ENCODE results near the gene ZBTB8A. TPM values are rescaled to one million over a fixed set of nuclear protein-coding genes. Genes with fewer than 3 reads are reported as not detected.
"Not testable (repeated sequence)": the region's sequence is repeated elsewhere in the genome, so short reads cannot be mapped to it uniquely, and the experiment has no call there.

Gene ZBTB8A
- total RNA-seq, 6 experiments from 2014 or later, result 4.4 to 6.8 (median 5.6) TPM

DNA sequence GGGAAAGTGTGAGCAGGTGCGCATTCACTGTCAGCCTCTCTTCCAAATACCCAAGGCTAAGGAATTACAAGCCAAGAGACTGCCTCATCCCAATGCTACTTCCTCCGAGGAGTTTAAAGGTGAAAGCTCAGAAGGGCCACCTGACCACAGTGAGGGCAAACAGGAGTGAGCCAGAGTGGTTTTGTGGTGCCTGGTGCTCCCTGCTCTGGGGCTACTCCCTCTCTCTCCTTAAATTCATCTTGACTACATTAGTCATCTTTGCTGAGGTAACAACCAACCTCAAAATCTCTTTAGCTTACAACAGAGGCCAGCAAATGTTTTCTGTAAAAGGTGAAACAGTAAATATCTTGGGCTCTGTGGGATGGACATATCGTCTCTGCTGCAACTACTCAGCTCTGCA is 14.2 kb upstream of the ZBTB8A start:
- Mint-ChIP-seq H3K9me3 (no peaks in the 10 kb centered on the region), H3K27me3 (ENCODE audit: insufficient read depth) (peaks cover 11% of the 10 kb centered on the region), H3K36me3 (ENCODE audit: low read depth) (no peaks in the 10 kb centered on the region), H3K4me1 (ENCODE audit: low read depth) (peaks cover 5% of the 10 kb centered on the region), H3K27ac (no peak overlapping the region), H3K4me3 (no peak overlapping the region)
- TF ChIP-seq, protein P1, sequence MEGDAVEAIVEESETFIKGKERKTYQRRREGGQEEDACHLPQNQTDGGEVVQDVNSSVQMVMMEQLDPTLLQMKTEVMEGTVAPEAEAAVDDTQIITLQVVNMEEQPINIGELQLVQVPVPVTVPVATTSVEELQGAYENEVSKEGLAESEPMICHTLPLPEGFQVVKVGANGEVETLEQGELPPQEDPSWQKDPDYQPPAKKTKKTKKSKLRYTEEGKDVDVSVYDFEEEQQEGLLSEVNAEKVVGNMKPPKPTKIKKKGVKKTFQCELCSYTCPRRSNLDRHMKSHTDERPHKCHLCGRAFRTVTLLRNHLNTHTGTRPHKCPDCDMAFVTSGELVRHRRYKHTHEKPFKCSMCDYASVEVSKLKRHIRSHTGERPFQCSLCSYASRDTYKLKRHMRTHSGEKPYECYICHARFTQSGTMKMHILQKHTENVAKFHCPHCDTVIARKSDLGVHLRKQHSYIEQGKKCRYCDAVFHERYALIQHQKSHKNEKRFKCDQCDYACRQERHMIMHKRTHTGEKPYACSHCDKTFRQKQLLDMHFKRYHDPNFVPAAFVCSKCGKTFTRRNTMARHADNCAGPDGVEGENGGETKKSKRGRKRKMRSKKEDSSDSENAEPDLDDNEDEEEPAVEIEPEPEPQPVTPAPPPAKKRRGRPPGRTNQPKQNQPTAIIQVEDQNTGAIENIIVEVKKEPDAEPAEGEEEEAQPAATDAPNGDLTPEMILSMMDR (IDR thresholded peaks at IDR 0.05), result no peak
- DNase-seq, result no peak

DNA sequence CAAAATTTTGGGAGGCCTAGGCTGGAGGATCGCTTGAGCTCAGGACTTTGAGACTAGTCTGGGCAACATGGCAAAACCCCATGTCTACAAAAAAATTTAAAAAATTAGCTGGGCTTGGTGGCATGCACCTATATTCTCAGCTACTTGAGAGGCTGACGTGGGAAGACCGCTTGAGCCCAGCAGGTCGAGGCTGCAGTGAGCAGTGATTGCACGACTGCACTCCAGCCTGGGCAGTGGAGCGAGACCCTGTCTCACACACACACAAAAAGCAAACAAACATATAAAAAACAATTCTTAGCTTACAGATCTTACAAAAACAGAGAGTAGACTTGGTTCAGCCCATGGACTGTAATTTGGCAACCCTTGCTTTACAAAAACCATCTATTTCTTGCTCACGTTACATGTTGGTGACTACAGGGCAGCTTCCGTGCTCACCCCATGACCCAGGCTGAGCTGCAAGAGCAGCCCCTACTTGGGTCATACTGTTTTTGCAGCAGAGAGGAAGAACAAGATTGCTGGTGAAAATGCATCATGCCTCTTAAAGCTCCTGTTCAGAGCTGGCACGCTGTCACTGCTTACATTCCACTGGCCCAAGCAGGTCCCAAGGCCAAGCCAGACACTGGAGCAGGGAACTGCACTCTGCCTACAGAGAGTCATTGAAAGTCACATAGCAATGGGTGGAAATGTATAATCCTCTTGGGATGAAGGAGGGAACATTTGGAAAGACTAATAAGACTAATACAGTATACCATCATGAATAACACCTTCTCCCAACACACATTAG is 13.4 kb upstream of the ZBTB8A start:
- Mint-ChIP-seq H3K27ac (no peak overlapping the region), H3K27me3 (ENCODE audit: insufficient read depth) (peaks cover 11% of the 10 kb centered on the region), H3K4me1 (ENCODE audit: low read depth) (no peaks in the 10 kb centered on the region), H3K9me3 (no peaks in the 10 kb centered on the region), H3K4me3 (no peak overlapping the region), H3K36me3 (ENCODE audit: low read depth) (no peaks in the 10 kb centered on the region)
- DNase-seq, result no peak
- TF ChIP-seq, protein P1 (IDR thresholded peaks at IDR 0.05), result no peak

DNA sequence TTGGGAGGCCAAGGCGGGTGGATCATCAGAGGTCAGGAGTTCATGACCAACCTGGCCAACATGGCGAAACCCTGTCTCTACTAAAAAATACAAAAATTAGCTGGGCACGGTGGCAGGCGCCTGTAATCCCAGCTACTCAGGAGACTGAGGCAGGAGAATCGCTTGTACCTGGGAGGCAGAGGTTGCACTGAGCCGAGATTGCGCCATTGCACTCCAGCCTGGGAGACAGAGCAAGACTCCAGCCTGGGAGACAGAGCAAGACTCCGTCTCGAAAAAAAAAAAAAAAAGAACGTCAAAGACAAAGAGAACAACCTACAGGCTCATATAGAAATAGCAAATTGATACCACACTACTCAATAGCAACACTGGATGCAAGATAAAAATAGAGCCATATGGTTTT is 10.7 kb upstream of the ZBTB8A start:
- H3K36me3 Mint-ChIP-seq (ENCODE audit: low read depth); H3K4me3 Mint-ChIP-seq; DNase-seq; H3K4me1 Mint-ChIP-seq (ENCODE audit: low read depth); H3K27ac Mint-ChIP-seq; H3K27me3 Mint-ChIP-seq (ENCODE audit: insufficient read depth): not testable (repeated sequence)
- peaks cover 12% of the 10 kb centered on the region; the same call in 1 of the 2 replicates for H3K9me3 Mint-ChIP-seq

DNA sequence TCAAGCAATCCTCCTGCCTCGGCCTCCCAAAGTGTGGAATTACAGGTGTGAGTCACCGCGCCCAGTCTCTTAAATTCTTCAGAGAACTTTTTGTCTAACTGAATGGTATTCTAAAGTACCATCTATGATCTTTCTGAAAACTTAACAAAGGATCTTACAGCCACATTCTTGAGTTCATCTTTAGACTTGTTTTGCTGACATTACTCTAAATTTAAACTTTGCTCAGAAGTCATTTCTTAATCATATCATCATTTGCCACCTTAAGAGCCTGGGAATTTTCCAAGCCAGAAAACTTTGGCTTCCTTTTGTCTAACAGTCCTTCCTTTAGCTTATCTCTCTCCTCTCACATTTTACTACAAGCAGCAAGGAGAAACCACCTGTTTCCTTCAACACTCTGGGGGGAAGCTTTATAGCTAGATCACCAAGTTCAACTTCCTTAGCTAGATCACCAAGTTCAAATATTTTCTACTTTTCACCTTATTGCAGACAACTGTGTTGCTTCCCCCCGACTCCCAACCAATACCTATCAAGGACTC is 5.4 kb upstream of the ZBTB8A start:
- no peak overlapping the region for H3K27ac Mint-ChIP-seq

DNA sequence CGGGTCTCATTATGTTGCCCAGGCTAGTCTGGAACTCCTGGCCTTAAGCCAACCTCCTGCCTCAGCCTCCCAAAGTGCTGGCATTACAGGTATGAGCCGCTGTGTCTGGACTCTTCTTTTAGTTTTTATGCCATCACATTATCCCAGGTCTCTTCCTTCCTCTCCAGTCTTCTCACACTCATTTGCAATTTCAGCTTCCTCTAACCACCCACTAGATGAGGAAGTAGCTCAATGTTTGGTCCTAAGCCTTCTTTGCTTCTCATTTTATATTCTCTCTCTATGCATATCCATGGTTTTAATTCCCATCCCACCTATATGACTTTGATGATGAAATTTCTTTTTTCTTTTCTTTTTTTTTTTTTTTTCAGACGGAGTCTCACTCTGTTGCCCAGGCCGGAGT is 3.1 kb upstream of the ZBTB8A start:
- TF ChIP-seq, protein P1 (IDR thresholded peaks at IDR 0.05), result no peak
- H3K27ac Mint-ChIP-seq, result no peak overlapping the region
- peaks cover 18% of the 10 kb centered on the region for H3K4me1 Mint-ChIP-seq (ENCODE audit: low read depth)
- no peaks in the 10 kb centered on the region for H3K36me3 Mint-ChIP-seq (ENCODE audit: low read depth)
- peaks cover 13% of the 10 kb centered on the region for H3K27me3 Mint-ChIP-seq (ENCODE audit: insufficient read depth)
- DNase-seq, result no peak
- H3K4me3 Mint-ChIP-seq, result no peak overlapping the region
- H3K9me3 Mint-ChIP-seq, result peaks cover 12% of the 10 kb centered on the region; the same call in 1 of the 2 replicates

More for the DNA sequence above, 5.4 kb upstream of the ZBTB8A start:
- Mint-ChIP-seq H3K36me3 (ENCODE audit: low read depth) (no peaks in the 10 kb centered on the region), H3K4me3 (no peak overlapping the region), H3K4me1 (ENCODE audit: low read depth) (peaks cover 3% of the 10 kb centered on the region), H3K9me3 (peaks cover 12% of the 10 kb centered on the region; the same call in 1 of the 2 replicates), H3K27me3 (ENCODE audit: insufficient read depth) (peaks cover 13% of the 10 kb centered on the region)
- no peak for DNase-seq
- TF ChIP-seq, protein P1 (IDR thresholded peaks at IDR 0.05), result no peak

DNA sequence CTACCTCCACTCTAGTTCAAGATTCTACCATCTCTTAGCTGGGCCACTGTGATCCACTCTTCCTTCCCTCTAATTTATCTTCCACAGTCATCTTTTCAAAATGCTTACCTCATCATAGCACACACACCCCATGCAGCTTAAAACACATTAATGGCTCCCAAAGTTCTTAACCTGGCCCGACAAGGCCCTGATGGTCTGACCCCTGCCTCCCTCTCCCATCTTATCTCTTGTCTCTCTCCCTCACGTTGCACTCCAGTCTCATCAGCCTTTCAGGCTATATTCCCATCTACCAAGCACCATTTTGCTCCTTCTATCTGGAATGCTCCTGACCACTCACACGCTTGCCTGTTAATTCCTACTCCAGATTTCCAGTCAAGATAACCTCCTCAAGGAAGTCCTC is 2.5 kb upstream of the ZBTB8A start:
- DNase-seq, result no peak
- Mint-ChIP-seq H3K4me3 (no peak overlapping the region), H3K9me3 (peaks cover 10% of the 10 kb centered on the region; the same call in 1 of the 2 replicates), H3K27me3 (ENCODE audit: insufficient read depth) (peaks cover 13% of the 10 kb centered on the region), H3K27ac (no peak overlapping the region), H3K4me1 (ENCODE audit: low read depth) (peaks cover 23% of the 10 kb centered on the region), H3K36me3 (ENCODE audit: low read depth) (no peaks in the 10 kb centered on the region)
- TF ChIP-seq, protein P1 (IDR thresholded peaks at IDR 0.05), result no peak

Measured in HFFc6 (cell line).